ENCODE results near the gene DENND1C. TPM values are rescaled to one million over a fixed set of nuclear protein-coding genes. Genes with fewer than 3 reads are reported as not detected.

Gene DENND1C
- 1 to 10 TPM; 3.8 to 4.7 (median 4.1) TPM for total RNA-seq
- long read RNA-seq, donor 1, partial matches to known transcripts: 2 of 3 reads
- long read RNA-seq, donor 1, other reads (novel, unspliced or antisense): 1 of 3 reads
- long read RNA-seq, donor 2: 0 reads

- ATAC-seq (peak; percentile 88), DNase-seq (peak; percentile 59 to 87 (median 66))
- H3K4me3 ChIP-seq: no peak within 1 kb of the TSS
- peak; percentile 7 for TF ChIP-seq CTCF (IDR thresholded peaks at IDR 0.05)
- intact Hi-C loops (cut with DNase I, micrococcal nuclease): no loop called here
- H3K4me1 ChIP-seq (ENCODE audit: low read depth): no peaks in the 10 kb centered on the region
- no peaks in the 10 kb centered on the region for H3K9me3 ChIP-seq
- H3K36me3 ChIP-seq (ENCODE audit: low read depth): no peaks in the 10 kb centered on the region
These were observed at the start of gene DENND1C for GRCh38 chr19:6481541-6482342. TSS of gene DENND1C (minus strand) at chr19:6481787. CDS start at chr19:6481695, 92 bp downstream.

- intact Hi-C loops (cut with DNase I, micrococcal nuclease): no loop called here
- no peaks in the 10 kb centered on the region for H3K9me3 ChIP-seq
- DNase-seq: peak; percentile 92 to 96 (median 96)
These were observed 49.0 kb upstream of the DENND1C start, which contains the start of gene TNFSF9 for GRCh38 chr19:6530386-6531162. TSS of gene TNFSF9 (plus strand) at chr19:6531026. CDS start at chr19:6531037, 11 bp downstream.

GRCh38 chr19:6529937-6530385, 48.4 kb upstream of the DENND1C start:
- DNase-seq (no peak), ATAC-seq (no peak)
- H3K4me1 ChIP-seq (ENCODE audit: low read depth): peaks cover 9% of the 10 kb centered on the region
- H3K36me3 ChIP-seq (ENCODE audit: low read depth): no peaks in the 10 kb centered on the region
- no peak overlapping the region for H3K4me3 ChIP-seq
- intact Hi-C loops (cut with DNase I, micrococcal nuclease): no loop called here
- H3K9me3 ChIP-seq: no peaks in the 10 kb centered on the region
- TF ChIP-seq CTCF (IDR thresholded peaks at IDR 0.05): no peak

More at GRCh38 chr19:6530386-6531162, 49.0 kb upstream of the DENND1C start, which contains the start of gene TNFSF9:
- no peak for TF ChIP-seq CTCF (IDR thresholded peaks at IDR 0.05)
- H3K4me3 ChIP-seq: no peak within 1 kb of the TSS
- H3K4me1 ChIP-seq (ENCODE audit: low read depth): peaks cover 9% of the 10 kb centered on the region
- peak; percentile 97 for ATAC-seq
- no peaks in the 10 kb centered on the region for H3K36me3 ChIP-seq (ENCODE audit: low read depth)

GRCh38 chr19:6529351-6529750, 47.8 kb upstream of the DENND1C start:
- Histone ChIP-seq H3K4me3 (no peak overlapping the region), H3K4me1 (ENCODE audit: low read depth) (peaks cover 9% of the 10 kb centered on the region), H3K9me3 (no peaks in the 10 kb centered on the region), H3K36me3 (ENCODE audit: low read depth) (no peaks in the 10 kb centered on the region)
- ATAC-seq (no peak), DNase-seq (no peak)
- TF ChIP-seq CTCF (IDR thresholded peaks at IDR 0.05): no peak
- intact Hi-C loops (cut with DNase I, micrococcal nuclease): no loop called here

- intact Hi-C loops (cut with DNase I, micrococcal nuclease): no loop called here
- no peaks in the 10 kb centered on the region for H3K9me3 ChIP-seq
- peaks cover 9% of the 10 kb centered on the region for H3K4me1 ChIP-seq (ENCODE audit: low read depth)
- no peak for TF ChIP-seq CTCF (IDR thresholded peaks at IDR 0.05)
- H3K4me3 ChIP-seq: no peak overlapping the region
- DNase-seq (peak; percentile 48 to 70 (median 52)), ATAC-seq (peak; percentile 15)
- no peaks in the 10 kb centered on the region for H3K36me3 ChIP-seq (ENCODE audit: low read depth)
These were observed 47.0 kb upstream of the DENND1C start for GRCh38 chr19:6528544-6529121.

Measured in mucosa of descending colon (tissue), 3 donors.